Stomach (tissue), 9 donors: Measurements from ENCODE around the gene PTPMT1. TPM values are rescaled to one million over a fixed set of nuclear protein-coding genes. Genes with fewer than 3 reads are reported as not detected.

Experiments used
- DNase-seq, 2 donors: peaks; one replicate each; pipeline versions ENCODE4 v3.0.0 to v3.0.0-alpha.2; 2013 to 2019
- H3K27ac ChIP-seq, 5 donors: fragments of 200-600 bp in 4 of 5; sonication (generic) in 4 of 5; one replicate each; pipeline ENCODE4 v1.5.1; 2013 to 2019; ENCODE audit warnings: mild to moderate bottlenecking in 1 of 5, moderate library complexity in 1 of 5
- H3K27me3 ChIP-seq, 3 donors: fragments of 200-600 bp; sonication (generic); one replicate each; pipeline ENCODE4 v1.5.1; 2017 to 2019; ENCODE audit warnings: mixed run types in 1 of 3
- H3K36me3 ChIP-seq, 4 donors: fragments of 200-600 bp; sonication (generic); 1 replicate in 3 of 4; 2 replicates in 1 of 4; pipeline ENCODE4 v1.5.1; 2016 to 2019
- H3K4me1 ChIP-seq, 4 donors: fragments of 200-600 bp; sonication (generic); one replicate each; pipeline ENCODE4 v1.5.1; 2016 to 2019
- H3K4me3 ChIP-seq, 4 donors: fragments of 200-600 bp; sonication (generic) in 3 of 4; one replicate each; pipeline ENCODE4 v1.5.1; 2016 to 2019; ENCODE audit warnings: mild to moderate bottlenecking in 1 of 4
- H3K9me3 ChIP-seq, 4 donors: fragments of 200-600 bp; sonication (generic); one replicate each; pipeline ENCODE4 v1.5.1; 2016 to 2019
- CTCF ChIP-seq, 7 experiments: fragments of 450-650 bp in 4 of 7; fragments of 200-600 bp in 3 of 7; sonication (generic) in 3 of 7; IDR thresholded peaks; one replicate each; pipeline ENCODE4 v1.5.1; 2016 to 2019; ENCODE audit warnings: antibody characterized with exemption in 7 of 7, control low read depth in 2 of 7, mild to moderate bottlenecking in 1 of 7
- EP300 ChIP-seq: sonication (generic); formaldehyde crosslinking; IDR thresholded peaks from one replicate; pipeline ENCODE4 v1.6.1; 2017; ENCODE audit warnings: antibody characterized with exemption
- POLR2A ChIP-seq, 4 donors: fragments of 450-650 bp; IDR thresholded peaks; one replicate each; pipeline ENCODE4 v1.6.1; 2016; ENCODE audit warnings: antibody characterized with exemption in 4 of 4, control low read depth in 2 of 4, mild to moderate bottlenecking in 1 of 4, moderate library complexity in 1 of 4
- POLR2AphosphoS5 ChIP-seq, 3 donors: sonication (generic); formaldehyde crosslinking; IDR thresholded peaks; one replicate each; pipeline ENCODE4 v1.6.1; 2016; ENCODE audit warnings: antibody characterized with exemption in 3 of 3
- WGBS, 5 donors: extraction: QIAGEN DNeasy Blood & Tissue Kit in 3 of 5; methylation state at CpG; one replicate each; pipeline versions ENCODE4 v1.1.5 to v1.1.7; 2013 to 2018; 5-methylcytosine and 5-hydroxymethylcytosine counted together
- intact Hi-C: fragments of 100-400 bp; cut with DNase I; formaldehyde crosslinking; loops from one replicate; pipeline ENCODE4 v1.15.1; 2023; ENCODE audit warnings: low total_unique reads
- polyA plus RNA-seq, 3 donors: library from polyadenylated mRNA; stranded (reverse); fragments of 200-250 nt; gene quantifications; one replicate each; pipeline ENCODE4 v1.2.3, GENCODE V29; 2013
- total RNA-seq, 5 donors: library from RNA; depleted of rRNA; stranded (reverse); fragments of >200 nt; gene quantifications; one replicate each; pipeline versions ENCODE4 v1.1.0 to v1.2.3, GENCODE V29; 2014 to 2016
- donor health status: healthy with polysubstance abuse.
- donor health status: Bipolar disorder and iron deficiency.
- donor health status: healthy.

PTPMT1 gene
- total and polyA plus RNA-seq, 8 donors: 36.4 to 126 (median 58.8) TPM

GRCh38 chr11:47593492-47593933, 28.1 kb downstream of the PTPMT1 start:
- no peaks in the 10 kb centered on the region for H3K36me3 ChIP-seq
- H3K27ac ChIP-seq: no peak overlapping the region
- H3K9me3 ChIP-seq: no peaks in the 10 kb centered on the region
- intact Hi-C loops: no loop called here
- H3K4me1 ChIP-seq: peaks cover 13 to 26% (median 21%) of the 10 kb centered on the region in 4 donors
- TF ChIP-seq EP300 (no peak), POLR2AphosphoS5 (IDR thresholded peaks at IDR 0.05) (no peak), CTCF (IDR thresholded peaks at IDR 0.05) (no peak), POLR2A (IDR thresholded peaks at IDR 0.05) (no peak)
- no peak for DNase-seq
- H3K4me3 ChIP-seq: peak overlapping the region in 2 of 4 donors; percentile 33 to 46
- WGBS, 5 donors: 6 to 11% (median 8%) methylated on average over 6 of the region's 6 CpGs
- peaks cover 3 to 76% (median 37%) of the 10 kb centered on the region in 3 donors for H3K27me3 ChIP-seq

- no peaks in the 10 kb centered on the region for H3K9me3 ChIP-seq
- H3K36me3 ChIP-seq: no peaks in the 10 kb centered on the region
- H3K27me3 ChIP-seq: peaks cover 3 to 71% (median 37%) of the 10 kb centered on the region in 3 donors
- no peak within 1 kb of the TSS for H3K27ac ChIP-seq
- H3K4me3 ChIP-seq: peak within 1 kb of the TSS; percentile 28 to 46 (median 30)
- TF ChIP-seq CTCF (IDR thresholded peaks at IDR 0.05): no peak
- TF ChIP-seq POLR2A (IDR thresholded peaks at IDR 0.05): no peak
- no peak for TF ChIP-seq POLR2AphosphoS5 (IDR thresholded peaks at IDR 0.05)
- no peak for TF ChIP-seq EP300
- WGBS, 5 donors: 3 to 6% (median 4%) methylated on average over 32 to 48 of the region's 48 CpGs
- peaks cover 13 to 25% (median 20%) of the 10 kb centered on the region in 4 donors for H3K4me1 ChIP-seq
- intact Hi-C loops: no loop called here
- DNase-seq: peak in 1 of 2 donors; percentile 58
Measured at GRCh38 chr11:47593934-47594855, 28.8 kb downstream of the PTPMT1 start, which contains the start of gene C1QTNF4. TSS of gene C1QTNF4 (minus strand) at chr11:47594411. CDS start at chr11:47590810, 3,601 bp downstream.

GRCh38 chr11:47595029-47595428, 29.6 kb downstream of the PTPMT1 start:
- Histone ChIP-seq H3K27me3 (peaks cover 3 to 63% (median 29%) of the 10 kb centered on the region in 3 donors), H3K4me1 (peaks cover 13 to 18% (median 14%) of the 10 kb centered on the region in 4 donors), H3K9me3 (no peaks in the 10 kb centered on the region), H3K36me3 (no peaks in the 10 kb centered on the region), H3K4me3 (no peak overlapping the region), H3K27ac (no peak overlapping the region)
- intact Hi-C loops: no loop called here
- TF ChIP-seq POLR2A (IDR thresholded peaks at IDR 0.05) (no peak), CTCF (IDR thresholded peaks at IDR 0.05) (no peak), EP300 (no peak), POLR2AphosphoS5 (IDR thresholded peaks at IDR 0.05) (no peak)
- 63 to 66% (median 64%) methylated on average over 6 to 7 of the region's 7 CpGs for WGBS, 5 donors
- DNase-seq: no peak

GRCh38 chr11:47595967-47596366, 30.6 kb downstream of the PTPMT1 start:
- WGBS, 5 donors: 82 to 100% (median 93%) methylated on average over 1 of the region's 1 CpG
- Histone ChIP-seq H3K36me3 (no peaks in the 10 kb centered on the region), H3K27ac (no peak overlapping the region), H3K9me3 (no peaks in the 10 kb centered on the region), H3K4me1 (peaks cover 13 to 14% (median 13%) of the 10 kb centered on the region in 4 donors), H3K27me3 (peaks cover 3 to 53% (median 25%) of the 10 kb centered on the region in 3 donors), H3K4me3 (no peak overlapping the region)
- no peak for TF ChIP-seq POLR2A (IDR thresholded peaks at IDR 0.05)
- no peak for TF ChIP-seq EP300
- no peak for TF ChIP-seq POLR2AphosphoS5 (IDR thresholded peaks at IDR 0.05)
- TF ChIP-seq CTCF (IDR thresholded peaks at IDR 0.05): no peak
- DNase-seq: no peak
- intact Hi-C loops: no loop called here
